GM10266 (cell line): ENCODE results near the gene COBL.

Experiments used
- DNase-seq: peaks from one replicate; pipeline ENCODE4 v3.0.0; 2012; ENCODE audit errors: extremely low spot score
- TF ChIP-seq, protein P1 (sequence below): IDR thresholded peaks from 2 replicates; pipeline ENCODE4 v1.5.1; 2012; ENCODE audit warnings: mild to moderate bottlenecking, low read depth; ENCODE audit not compliant: control insufficient read depth, insufficient read depth; ENCODE audit errors: missing control alignments

Gene COBL

DNA sequence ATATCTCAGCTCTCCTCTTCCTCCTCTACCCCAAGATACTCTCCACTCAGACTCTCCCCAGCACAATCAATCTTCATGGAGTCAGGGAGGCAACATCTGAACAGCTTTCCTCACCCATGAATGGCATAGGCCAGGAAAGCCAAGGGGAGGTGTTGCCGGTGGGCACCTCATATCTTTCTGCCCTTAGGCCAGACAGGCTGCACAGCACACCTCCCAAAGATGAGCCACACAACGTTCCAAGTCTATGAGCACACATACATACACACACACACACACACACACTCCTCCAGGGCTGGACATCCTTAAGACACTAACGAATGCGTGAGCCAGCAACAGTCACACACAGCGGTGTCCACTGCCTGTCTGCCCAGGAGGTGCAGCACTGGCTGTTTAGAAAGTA is 17.7 kb downstream of the COBL start:
- TF ChIP-seq, protein P1, sequence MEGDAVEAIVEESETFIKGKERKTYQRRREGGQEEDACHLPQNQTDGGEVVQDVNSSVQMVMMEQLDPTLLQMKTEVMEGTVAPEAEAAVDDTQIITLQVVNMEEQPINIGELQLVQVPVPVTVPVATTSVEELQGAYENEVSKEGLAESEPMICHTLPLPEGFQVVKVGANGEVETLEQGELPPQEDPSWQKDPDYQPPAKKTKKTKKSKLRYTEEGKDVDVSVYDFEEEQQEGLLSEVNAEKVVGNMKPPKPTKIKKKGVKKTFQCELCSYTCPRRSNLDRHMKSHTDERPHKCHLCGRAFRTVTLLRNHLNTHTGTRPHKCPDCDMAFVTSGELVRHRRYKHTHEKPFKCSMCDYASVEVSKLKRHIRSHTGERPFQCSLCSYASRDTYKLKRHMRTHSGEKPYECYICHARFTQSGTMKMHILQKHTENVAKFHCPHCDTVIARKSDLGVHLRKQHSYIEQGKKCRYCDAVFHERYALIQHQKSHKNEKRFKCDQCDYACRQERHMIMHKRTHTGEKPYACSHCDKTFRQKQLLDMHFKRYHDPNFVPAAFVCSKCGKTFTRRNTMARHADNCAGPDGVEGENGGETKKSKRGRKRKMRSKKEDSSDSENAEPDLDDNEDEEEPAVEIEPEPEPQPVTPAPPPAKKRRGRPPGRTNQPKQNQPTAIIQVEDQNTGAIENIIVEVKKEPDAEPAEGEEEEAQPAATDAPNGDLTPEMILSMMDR: no peak
- DNase-seq: no peak

DNA sequence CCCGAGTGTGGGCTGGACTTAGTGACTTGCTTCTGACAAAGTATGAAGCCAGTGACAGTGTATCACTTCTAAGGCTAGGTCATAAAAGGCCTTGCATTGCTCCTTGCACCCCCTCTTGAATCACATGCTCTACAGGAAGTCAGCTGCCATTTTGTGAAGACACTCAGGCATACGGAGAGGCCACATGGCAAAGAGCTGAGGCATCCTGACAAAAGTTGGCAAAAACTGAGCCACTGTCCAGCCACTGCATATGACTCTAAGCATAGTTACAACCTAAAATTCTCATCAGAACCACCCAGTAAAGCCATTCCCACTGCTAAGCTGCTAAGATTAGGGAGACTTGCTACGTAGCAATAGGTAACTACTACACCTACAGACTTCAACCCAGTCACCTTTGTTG is 18.6 kb downstream of the COBL start:
- no peak for DNase-seq
- TF ChIP-seq, protein P1: no peak

DNA sequence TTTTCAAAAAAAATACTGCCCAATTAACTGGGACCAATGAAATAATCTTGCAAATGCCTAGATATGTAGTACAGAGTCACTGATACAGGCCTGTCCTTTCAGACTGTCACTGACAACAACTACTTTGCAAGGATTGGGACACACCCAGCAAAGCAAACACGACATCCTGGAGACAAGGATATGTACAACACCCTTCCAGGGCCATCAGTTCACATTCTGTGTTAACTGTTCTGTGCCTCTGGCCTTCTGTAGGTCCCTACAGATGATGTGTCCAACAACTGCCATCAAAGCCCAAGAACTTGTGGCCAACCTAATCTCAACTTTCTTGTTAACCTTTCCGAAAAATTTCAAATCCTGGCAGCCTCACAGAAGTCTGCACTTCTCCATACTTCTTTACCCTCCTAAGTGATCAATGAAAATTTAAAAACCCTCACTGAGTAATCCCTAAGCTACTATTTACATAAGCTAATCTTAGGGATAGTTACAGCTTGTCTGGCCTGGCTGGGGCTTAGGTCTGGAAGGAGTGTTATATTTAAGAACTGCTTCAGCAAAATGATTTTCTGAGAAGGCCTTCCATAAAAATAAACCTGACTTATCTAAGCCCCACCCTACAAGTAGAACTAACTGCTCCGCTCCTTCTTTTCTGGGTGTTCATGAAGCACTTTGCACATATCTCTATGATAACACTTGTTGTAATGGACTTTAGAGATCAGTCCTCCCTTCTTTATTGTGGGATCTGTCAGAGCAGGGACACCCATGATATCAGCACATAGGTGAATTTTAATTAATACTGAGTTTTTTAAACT is 21.0 kb downstream of the COBL start:
- TF ChIP-seq, protein P1: no peak
- no peak for DNase-seq

DNA sequence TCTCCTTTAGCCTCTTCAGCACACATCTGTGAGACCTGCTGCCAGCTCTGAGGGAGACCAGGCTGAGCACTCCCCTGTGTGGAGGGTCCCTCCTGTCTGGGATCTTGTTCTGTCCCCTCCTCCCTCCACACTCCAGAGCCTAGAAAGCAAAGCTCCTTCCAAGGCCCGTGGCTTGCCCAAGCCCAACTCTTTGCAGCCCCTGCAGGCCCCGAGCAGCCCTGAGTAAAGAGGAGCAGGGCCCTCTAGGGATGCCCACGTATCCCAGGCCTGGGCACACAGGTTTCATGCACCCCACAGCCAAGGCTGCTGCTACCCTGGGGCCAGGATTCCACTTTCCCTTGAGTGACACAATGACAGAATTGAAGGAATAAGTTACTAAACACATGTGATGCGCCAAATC is 24.0 kb downstream of the COBL start:
- TF ChIP-seq, protein P1: no peak
- no peak for DNase-seq

DNA sequence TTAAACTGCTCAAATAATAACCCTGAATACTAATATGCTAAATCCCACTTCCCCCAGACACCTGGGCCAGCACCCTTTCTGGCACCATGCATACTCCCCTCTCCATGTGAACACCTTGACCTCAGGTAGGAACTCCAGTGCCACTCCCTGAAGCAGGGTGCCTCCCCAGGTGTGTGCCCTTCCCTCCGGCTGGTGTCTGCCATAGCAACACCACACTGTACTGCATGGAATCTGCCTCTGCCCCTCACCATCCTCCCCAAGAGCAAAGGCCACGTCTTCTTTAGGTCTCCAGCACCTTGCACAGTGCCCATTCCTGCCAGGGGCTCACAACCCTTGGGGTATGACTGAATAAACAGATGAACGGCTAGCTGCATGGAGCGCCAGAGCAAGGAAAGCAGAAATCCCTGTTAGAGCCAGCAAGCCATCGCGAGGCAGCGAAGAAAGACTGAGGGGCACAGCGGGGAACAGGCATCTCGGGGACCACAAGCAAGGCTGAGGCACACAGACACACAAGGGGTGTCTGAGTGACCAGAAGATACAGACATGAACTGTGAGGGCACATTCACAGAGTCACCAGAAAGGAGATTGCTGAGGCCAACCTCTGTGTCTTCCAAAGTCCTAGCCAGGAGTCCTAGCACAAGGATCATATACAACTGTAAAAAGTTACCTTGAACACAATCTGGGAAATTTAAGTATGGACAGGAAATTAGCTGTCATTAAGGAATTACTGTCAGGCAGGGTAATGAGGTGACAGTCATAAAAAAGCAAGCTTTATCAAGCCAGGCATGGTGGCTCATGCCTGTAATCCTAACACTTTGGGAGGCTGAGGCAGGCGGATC is 25.7 kb downstream of the COBL start:
- TF ChIP-seq, protein P1: no peak
- no peak for DNase-seq

DNA sequence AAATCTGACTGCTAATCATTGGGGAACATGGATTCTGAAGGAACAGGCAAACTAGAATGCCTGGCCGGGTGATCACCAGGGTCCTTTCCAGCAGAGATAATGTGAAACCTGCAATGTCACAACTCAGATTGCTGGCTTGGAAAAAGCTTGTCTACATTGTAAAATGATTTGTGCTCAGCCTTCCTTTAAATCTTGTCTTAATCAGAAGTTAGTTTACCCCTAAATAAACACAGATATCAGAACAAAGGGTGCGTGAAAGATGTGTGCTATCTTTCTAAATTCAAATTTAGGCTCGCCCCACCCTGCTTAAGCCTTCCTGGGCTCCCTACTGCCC is 26.3 kb downstream of the COBL start:
- DNase-seq: no peak
- TF ChIP-seq, protein P1: no peak
